C4-2B (cell line): ENCODE data around the gene WDR82.
"Not testable (repeated sequence)": the region's sequence is repeated elsewhere in the genome, so short reads cannot be mapped to it uniquely, and the experiment has no call there.

Source experiments
- H3K27ac ChIP-seq: fragments of 450-650 bp; 2 replicates; pipeline ENCODE4 v1.5.1; 2017
- CTCF ChIP-seq: fragments of 450-650 bp; conservative IDR thresholded peaks from 2 replicates; pipeline ENCODE4 v1.5.1; 2017; ENCODE audit warnings: mild to moderate bottlenecking
- ZFX ChIP-seq: fragments of 450-650 bp; IDR thresholded peaks from 2 replicates; pipeline ENCODE4 v1.6.1; 2017

WDR82 gene

DNA sequence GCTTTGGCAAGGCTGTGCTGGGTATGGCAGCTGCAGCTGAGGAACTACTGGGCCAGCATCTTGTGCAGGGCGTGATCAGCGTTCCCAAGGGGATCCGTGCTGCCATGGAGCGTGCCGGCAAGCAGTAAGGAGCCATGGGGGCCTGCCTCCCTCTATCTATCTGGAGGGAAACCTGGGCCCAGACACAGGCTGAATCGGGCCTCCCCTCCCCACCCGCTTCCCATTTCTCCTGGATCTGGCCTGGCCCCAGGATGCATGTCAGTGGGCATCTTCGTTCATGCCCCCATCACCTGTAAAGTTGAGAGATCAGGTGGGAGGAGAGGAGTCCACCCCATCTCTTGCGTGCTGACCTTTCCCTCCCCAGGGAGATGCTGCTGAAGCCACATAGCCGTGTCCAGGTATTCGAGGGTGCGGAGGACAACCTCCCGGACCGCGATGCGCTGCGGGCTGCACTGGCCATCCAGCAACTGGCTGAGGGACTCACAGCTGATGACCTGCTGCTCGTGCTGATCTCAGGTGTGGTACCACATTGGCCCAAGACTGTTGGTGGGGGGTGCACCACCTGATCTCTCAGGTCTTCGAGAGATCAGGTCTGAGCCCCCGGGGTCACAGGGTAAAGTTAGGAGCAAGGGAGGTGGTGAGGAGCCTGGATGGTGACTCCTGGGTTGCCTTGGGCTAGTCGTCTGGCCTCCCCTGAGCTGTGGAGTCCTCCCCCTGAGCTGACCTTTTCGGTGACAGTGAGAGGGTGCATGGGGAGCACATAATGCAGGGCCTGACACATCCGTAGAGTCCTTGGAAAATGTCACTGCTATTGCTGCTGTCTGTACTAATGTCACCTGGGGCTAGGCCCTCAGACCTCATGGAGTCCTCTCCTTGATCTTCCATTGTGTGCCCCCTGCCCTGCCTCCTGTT, 12.4 kb upstream of the WDR82 start:
- no peak for TF ChIP-seq ZFX
- TF ChIP-seq CTCF: no peak
- H3K27ac ChIP-seq: no peak overlapping the region

DNA sequence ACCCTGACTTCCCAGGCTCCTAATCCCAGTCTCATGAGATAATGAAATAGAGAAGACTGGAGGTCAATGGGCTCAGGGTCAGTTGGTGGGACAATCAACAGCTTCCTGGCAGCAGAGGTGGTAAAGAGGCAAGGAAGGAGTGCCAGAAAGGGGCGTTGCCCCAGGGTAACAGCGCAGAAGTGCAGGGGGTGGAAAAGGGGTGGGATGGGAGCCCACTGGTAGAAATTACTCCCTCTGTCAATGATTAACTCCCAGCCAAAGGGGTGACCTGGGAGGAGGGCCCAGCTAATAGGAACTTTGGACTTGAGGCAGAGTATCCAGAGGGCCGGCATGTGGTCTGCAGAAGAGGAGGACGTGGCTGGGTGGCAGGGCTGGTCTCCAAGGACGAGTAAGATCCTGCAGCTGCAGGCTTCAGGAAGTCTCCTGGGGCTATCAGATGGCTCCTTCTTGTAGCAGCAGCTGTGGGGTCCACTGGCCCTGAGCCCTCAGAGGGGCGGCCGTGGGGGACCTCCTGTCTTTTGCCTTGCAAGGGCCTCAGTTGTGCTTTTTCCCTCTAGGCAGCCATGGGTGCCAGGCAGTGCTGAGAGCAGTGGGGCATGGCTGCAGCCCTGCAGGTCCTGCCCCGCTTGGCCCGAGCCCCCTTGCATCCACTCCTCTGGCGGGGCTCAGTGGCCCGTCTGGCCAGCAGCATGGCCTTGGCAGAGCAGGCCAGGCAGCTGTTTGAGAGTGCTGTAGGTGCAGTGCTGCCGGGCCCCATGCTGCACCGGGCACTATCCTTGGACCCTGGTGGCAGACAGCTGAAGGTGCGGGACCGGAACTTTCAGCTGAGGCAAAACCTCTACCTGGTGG, 11.5 kb upstream of the WDR82 start:
- H3K27ac ChIP-seq: no peak overlapping the region
- no peak for TF ChIP-seq ZFX
- TF ChIP-seq CTCF: no peak

DNA sequence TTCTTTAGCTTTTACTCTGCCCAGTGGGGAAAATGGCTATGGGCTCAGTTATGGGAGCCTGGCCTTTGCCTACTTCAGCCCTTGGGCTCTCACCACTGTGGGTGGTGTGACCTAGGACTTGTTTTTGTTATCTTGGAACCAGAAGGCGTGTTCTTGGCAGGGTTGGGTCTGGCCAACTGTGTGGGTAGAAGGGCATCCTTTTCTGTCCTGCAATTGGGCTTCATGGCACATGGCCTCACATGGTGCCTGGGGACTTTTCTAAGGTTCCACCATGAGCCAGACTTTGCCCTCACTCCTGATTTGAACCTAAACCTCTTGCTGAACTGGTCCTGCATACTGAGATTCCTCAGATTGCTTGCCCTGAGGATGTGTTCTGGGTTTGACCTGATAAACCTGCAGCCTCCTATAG, 10.9 kb upstream of the WDR82 start:
- no peak overlapping the region for H3K27ac ChIP-seq
- no peak for TF ChIP-seq ZFX
- TF ChIP-seq CTCF: no peak

DNA sequence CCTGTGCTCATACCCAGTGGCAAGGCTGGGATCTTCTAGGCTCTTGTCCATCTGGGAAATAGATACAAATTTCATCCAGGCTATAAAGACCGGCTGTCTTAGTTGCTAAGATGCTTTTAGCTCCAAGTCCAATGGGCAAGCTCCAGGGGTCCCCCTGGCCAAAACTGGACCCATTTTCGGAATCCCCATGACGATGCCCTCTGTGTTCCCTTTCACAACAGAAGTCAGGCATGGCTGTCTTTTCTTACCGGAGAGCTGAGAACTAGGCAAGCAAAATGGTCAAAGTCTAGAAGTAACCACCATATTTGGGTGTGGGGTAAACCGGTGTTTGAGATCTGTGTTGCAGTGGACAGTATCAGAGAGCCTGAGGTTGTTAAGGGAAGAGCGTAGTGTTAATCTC, 10.2 kb upstream of the WDR82 start:
- TF ChIP-seq ZFX: no peak
- TF ChIP-seq CTCF: no peak
- peak overlapping the region; percentile 97; the same call in 1 of the 2 replicates for H3K27ac ChIP-seq

DNA sequence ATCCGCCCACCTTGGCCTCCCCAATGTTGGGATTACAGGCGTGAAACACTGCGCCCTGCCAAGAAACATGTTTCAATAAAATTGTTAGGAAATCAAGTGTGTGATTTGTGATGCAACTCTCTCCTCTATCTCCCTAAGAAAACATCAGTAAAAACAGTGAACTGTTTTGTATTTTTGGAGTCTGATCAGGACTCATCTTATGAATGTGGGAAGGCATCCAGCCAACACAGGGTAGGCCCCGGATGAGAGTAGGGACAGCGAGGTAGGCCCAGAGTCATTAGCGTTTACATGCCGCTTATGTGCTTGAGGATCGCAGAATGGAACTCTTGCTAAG, 8.3 kb upstream of the WDR82 start:
- H3K27ac ChIP-seq: peak overlapping the region; percentile 97
- TF ChIP-seq ZFX (no peak), CTCF (no peak)

GRCh38 chr3:52284051-52284450, 5.6 kb upstream of the WDR82 start:
- H3K27ac ChIP-seq: not testable (repeated sequence)

DNA sequence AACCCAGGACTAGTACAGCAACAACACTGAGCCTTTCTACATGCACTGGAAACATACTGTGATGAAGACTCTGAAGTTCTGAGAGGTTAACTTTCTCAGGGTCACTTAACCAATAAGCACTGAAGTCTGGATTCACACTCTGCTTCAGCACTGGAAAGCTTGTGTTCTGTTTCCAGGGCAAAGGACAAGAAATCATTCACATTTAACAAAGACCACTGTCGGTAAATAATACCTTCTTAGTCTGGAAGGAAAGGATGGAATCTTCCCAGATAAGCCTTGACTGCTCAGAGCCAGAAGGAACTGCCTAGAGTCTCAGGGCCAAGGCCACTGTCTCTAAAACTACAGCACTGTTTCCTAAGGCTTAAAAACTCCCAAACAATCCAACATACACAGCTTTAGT, 4.9 kb upstream of the WDR82 start:
- TF ChIP-seq ZFX: no peak
- no peak for TF ChIP-seq CTCF
- H3K27ac ChIP-seq: no peak overlapping the region
